ENCODE results near the gene ST8SIA1.

- TF ChIP-seq CTCF (IDR thresholded peaks at IDR 0.05; ENCODE audit: low read depth, low read length, poor library complexity, severe bottlenecking) (no peak), EZH2phosphoT487 (IDR thresholded peaks at IDR 0.05; ENCODE audit: borderline replicate concordance, low read length) (no peak)
These were observed 111.2 kb downstream of the ST8SIA1 start for GRCh38 chr12:22223356-22223755.
